ENCODE data around the gene SMIM8.

The SMIM8 gene

GRCh38 chr6:87364602-87365252 is 42.3 kb downstream of the SMIM8 start:
- Histone ChIP-seq H3K36me3 (ENCODE audit: control insufficient read depth in 1 of 2, insufficient read depth in 2 of 2, low read length in 2 of 2) (no peaks in the 10 kb centered on the region), H3K9me3 (ENCODE audit: control insufficient read depth in 1 of 2, low read length in 2 of 2) (no peaks in the 10 kb centered on the region), H3K4me3 (ENCODE audit: low read depth in 1 of 2, low read length in 2 of 2) (no peak overlapping the region), H3K27ac (ENCODE audit: low read length) (no peak overlapping the region), H3K4me1 (ENCODE audit: control insufficient read depth in 1 of 2, insufficient read depth in 2 of 2, low read length in 2 of 2) (no peaks in the 10 kb centered on the region), H3K27me3 (ENCODE audit: low read depth, low read length) (no peaks in the 10 kb centered on the region)

GRCh38 chr6:87366072-87366827 is 43.9 kb downstream of the SMIM8 start:
- no peaks in the 10 kb centered on the region for H3K27me3 ChIP-seq (ENCODE audit: low read depth, low read length)
- no peak overlapping the region for H3K4me3 ChIP-seq (ENCODE audit: low read depth in 1 of 2, low read length in 2 of 2)
- no peaks in the 10 kb centered on the region for H3K4me1 ChIP-seq (ENCODE audit: control insufficient read depth in 1 of 2, insufficient read depth in 2 of 2, low read length in 2 of 2)
- H3K36me3 ChIP-seq (ENCODE audit: control insufficient read depth in 1 of 2, insufficient read depth in 2 of 2, low read length in 2 of 2): no peaks in the 10 kb centered on the region
- H3K9me3 ChIP-seq (ENCODE audit: control insufficient read depth in 1 of 2, low read length in 2 of 2): no peaks in the 10 kb centered on the region
- no peak overlapping the region for H3K27ac ChIP-seq (ENCODE audit: low read length)

GRCh38 chr6:87366899-87367298 is 44.5 kb downstream of the SMIM8 start:
- no peaks in the 10 kb centered on the region for H3K36me3 ChIP-seq (ENCODE audit: control insufficient read depth in 1 of 2, insufficient read depth in 2 of 2, low read length in 2 of 2)
- H3K27me3 ChIP-seq (ENCODE audit: low read depth, low read length): no peaks in the 10 kb centered on the region
- H3K27ac ChIP-seq (ENCODE audit: low read length): no peak overlapping the region
- H3K9me3 ChIP-seq (ENCODE audit: control insufficient read depth in 1 of 2, low read length in 2 of 2): no peaks in the 10 kb centered on the region
- no peak overlapping the region for H3K4me3 ChIP-seq (ENCODE audit: low read depth in 1 of 2, low read length in 2 of 2)
- H3K4me1 ChIP-seq (ENCODE audit: control insufficient read depth in 1 of 2, insufficient read depth in 2 of 2, low read length in 2 of 2): no peaks in the 10 kb centered on the region

- H3K9me3 ChIP-seq (ENCODE audit: control insufficient read depth in 1 of 2, low read length in 2 of 2): no peaks in the 10 kb centered on the region
- H3K4me3 ChIP-seq (ENCODE audit: low read depth in 1 of 2, low read length in 2 of 2): no peak overlapping the region
- no peaks in the 10 kb centered on the region for H3K4me1 ChIP-seq (ENCODE audit: control insufficient read depth in 1 of 2, insufficient read depth in 2 of 2, low read length in 2 of 2)
- no peak overlapping the region for H3K27ac ChIP-seq (ENCODE audit: low read length)
- no peaks in the 10 kb centered on the region for H3K27me3 ChIP-seq (ENCODE audit: low read depth, low read length)
- no peaks in the 10 kb centered on the region for H3K36me3 ChIP-seq (ENCODE audit: control insufficient read depth in 1 of 2, insufficient read depth in 2 of 2, low read length in 2 of 2)
Observed at GRCh38 chr6:87373377-87373776, 51.0 kb downstream of the SMIM8 start.

DNA sequence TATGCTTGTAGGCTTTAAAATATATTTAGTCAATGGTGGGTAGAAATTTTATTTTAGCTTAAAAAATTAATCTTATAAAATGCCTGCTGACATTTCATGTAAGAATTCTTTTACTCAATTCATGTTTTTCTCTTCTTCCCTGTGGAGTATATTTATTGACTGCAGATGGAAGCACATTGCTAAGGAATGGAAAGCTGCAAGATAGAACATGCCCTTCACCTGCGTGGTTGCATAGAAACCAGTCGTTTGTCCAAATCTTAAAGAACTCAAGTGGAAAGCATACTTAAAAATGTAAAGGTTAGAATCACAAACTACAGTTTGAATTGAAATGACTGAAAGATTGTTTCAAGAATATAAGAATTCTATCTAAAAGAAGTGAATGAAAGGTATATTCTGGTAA is 52.9 kb downstream of the SMIM8 start:
- H3K36me3 ChIP-seq (ENCODE audit: control insufficient read depth in 1 of 2, insufficient read depth in 2 of 2, low read length in 2 of 2): no peaks in the 10 kb centered on the region
- H3K27ac ChIP-seq (ENCODE audit: low read length): no peak overlapping the region
- H3K9me3 ChIP-seq (ENCODE audit: control insufficient read depth in 1 of 2, low read length in 2 of 2): no peaks in the 10 kb centered on the region
- no peaks in the 10 kb centered on the region for H3K4me1 ChIP-seq (ENCODE audit: control insufficient read depth in 1 of 2, insufficient read depth in 2 of 2, low read length in 2 of 2)
- H3K27me3 ChIP-seq (ENCODE audit: low read depth, low read length): no peaks in the 10 kb centered on the region
- no peak overlapping the region for H3K4me3 ChIP-seq (ENCODE audit: low read depth in 1 of 2, low read length in 2 of 2)

DNA sequence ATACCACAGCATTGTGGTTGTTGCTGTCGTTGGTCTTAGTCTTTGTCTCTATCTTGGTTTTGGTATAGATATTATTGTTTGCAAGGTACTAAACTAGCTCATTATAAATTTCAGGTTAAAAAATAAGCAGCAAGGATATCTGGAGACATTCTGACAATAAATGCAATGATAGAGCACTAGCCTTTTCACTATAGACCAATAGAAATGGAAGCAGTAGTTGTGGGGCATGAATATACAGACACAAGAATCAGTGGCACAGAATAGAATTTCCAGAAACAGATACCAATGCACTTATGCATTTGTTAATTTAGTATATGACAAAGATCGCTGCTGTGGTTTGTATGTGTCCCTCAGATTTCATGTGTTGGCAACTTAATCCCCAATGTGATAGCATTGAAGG is 54.3 kb downstream of the SMIM8 start:
- Histone ChIP-seq H3K9me3 (ENCODE audit: control insufficient read depth in 1 of 2, low read length in 2 of 2) (no peaks in the 10 kb centered on the region), H3K4me1 (ENCODE audit: control insufficient read depth in 1 of 2, insufficient read depth in 2 of 2, low read length in 2 of 2) (no peaks in the 10 kb centered on the region), H3K4me3 (ENCODE audit: low read depth in 1 of 2, low read length in 2 of 2) (no peak overlapping the region), H3K27me3 (ENCODE audit: low read depth, low read length) (no peaks in the 10 kb centered on the region), H3K27ac (ENCODE audit: low read length) (no peak overlapping the region), H3K36me3 (ENCODE audit: control insufficient read depth in 1 of 2, insufficient read depth in 2 of 2, low read length in 2 of 2) (no peaks in the 10 kb centered on the region)

DNA sequence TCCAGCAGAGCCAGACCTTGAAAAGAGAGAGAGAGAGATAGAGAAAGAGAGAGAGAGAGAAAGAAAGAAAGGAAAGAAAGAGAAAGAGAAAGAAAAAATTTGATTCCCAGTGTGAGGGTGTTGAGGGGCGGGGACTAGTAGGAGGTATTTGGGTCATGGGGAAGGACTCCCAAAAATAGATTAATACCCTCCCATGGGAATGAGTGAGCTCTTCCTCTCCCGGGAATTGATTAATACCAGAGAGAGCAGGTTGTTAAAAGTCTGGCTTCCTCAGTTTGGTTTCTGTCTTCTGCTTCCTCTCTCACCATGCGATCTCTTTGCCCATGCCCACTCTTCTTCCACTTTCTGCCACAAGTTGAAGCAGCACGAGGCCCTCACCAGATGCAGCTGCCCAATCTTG is 56.6 kb downstream of the SMIM8 start:
- Histone ChIP-seq H3K27ac (ENCODE audit: low read length) (no peak overlapping the region), H3K4me1 (ENCODE audit: control insufficient read depth in 1 of 2, insufficient read depth in 2 of 2, low read length in 2 of 2) (no peaks in the 10 kb centered on the region), H3K27me3 (ENCODE audit: low read depth, low read length) (no peaks in the 10 kb centered on the region), H3K4me3 (ENCODE audit: low read depth in 1 of 2, low read length in 2 of 2) (no peak overlapping the region), H3K36me3 (ENCODE audit: control insufficient read depth in 1 of 2, insufficient read depth in 2 of 2, low read length in 2 of 2) (no peaks in the 10 kb centered on the region), H3K9me3 (ENCODE audit: control insufficient read depth in 1 of 2, low read length in 2 of 2) (no peaks in the 10 kb centered on the region)

GRCh38 chr6:87382861-87383260 is 60.5 kb downstream of the SMIM8 start:
- Histone ChIP-seq H3K9me3 (ENCODE audit: control insufficient read depth in 1 of 2, low read length in 2 of 2) (no peaks in the 10 kb centered on the region), H3K27ac (ENCODE audit: low read length) (no peak overlapping the region), H3K36me3 (ENCODE audit: control insufficient read depth in 1 of 2, insufficient read depth in 2 of 2, low read length in 2 of 2) (no peaks in the 10 kb centered on the region), H3K4me3 (ENCODE audit: low read depth in 1 of 2, low read length in 2 of 2) (no peak overlapping the region), H3K27me3 (ENCODE audit: low read depth, low read length) (no peaks in the 10 kb centered on the region), H3K4me1 (ENCODE audit: control insufficient read depth in 1 of 2, insufficient read depth in 2 of 2, low read length in 2 of 2) (no peaks in the 10 kb centered on the region)

DNA sequence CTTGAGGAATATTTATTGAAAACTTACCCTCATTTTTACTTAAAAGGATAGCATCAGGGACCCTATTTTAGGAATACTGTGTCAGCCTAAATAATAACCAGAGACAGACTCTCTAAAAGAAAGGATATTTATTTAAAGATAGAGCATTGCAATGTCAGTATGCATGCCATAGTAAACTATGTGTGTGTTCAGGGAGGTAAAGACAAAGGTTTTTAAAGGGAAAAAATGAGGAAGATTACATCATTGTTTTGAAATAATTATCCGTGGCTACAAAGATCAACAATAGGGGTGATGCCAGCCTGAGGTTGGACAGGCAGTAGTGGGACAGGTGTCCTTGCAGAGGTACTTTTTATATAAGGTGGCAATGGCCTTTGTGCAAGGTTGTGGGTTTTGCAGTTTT is 61.6 kb downstream of the SMIM8 start:
- no peaks in the 10 kb centered on the region for H3K36me3 ChIP-seq (ENCODE audit: control insufficient read depth in 1 of 2, insufficient read depth in 2 of 2, low read length in 2 of 2)
- no peaks in the 10 kb centered on the region for H3K27me3 ChIP-seq (ENCODE audit: low read depth, low read length)
- no peak overlapping the region for H3K27ac ChIP-seq (ENCODE audit: low read length)
- H3K4me1 ChIP-seq (ENCODE audit: control insufficient read depth in 1 of 2, insufficient read depth in 2 of 2, low read length in 2 of 2): no peaks in the 10 kb centered on the region
- no peak overlapping the region for H3K4me3 ChIP-seq (ENCODE audit: low read depth in 1 of 2, low read length in 2 of 2)
- no peaks in the 10 kb centered on the region for H3K9me3 ChIP-seq (ENCODE audit: control insufficient read depth in 1 of 2, low read length in 2 of 2)

DNA sequence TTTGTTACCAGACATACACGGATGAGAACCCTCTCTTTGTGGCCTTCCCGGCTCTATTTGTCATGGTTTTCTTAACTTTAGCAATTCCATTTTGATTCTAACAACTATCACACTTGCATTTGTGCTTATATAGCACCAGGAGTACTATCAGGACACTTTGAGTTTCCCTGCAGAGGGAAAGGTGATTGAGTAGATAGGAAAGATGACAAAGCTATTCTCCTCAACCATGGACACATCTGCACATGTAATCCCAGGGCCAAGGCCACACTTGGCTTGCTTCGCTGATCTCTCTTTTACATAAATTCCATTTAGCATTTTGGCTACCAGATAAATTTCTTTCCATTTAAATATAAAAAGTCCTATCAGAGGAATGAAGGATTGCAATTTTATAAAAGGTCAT is 62.1 kb downstream of the SMIM8 start:
- Histone ChIP-seq H3K4me1 (ENCODE audit: control insufficient read depth in 1 of 2, insufficient read depth in 2 of 2, low read length in 2 of 2) (no peaks in the 10 kb centered on the region), H3K9me3 (ENCODE audit: control insufficient read depth in 1 of 2, low read length in 2 of 2) (no peaks in the 10 kb centered on the region), H3K27me3 (ENCODE audit: low read depth, low read length) (no peaks in the 10 kb centered on the region), H3K36me3 (ENCODE audit: control insufficient read depth in 1 of 2, insufficient read depth in 2 of 2, low read length in 2 of 2) (no peaks in the 10 kb centered on the region), H3K27ac (ENCODE audit: low read length) (no peak overlapping the region), H3K4me3 (ENCODE audit: low read depth in 1 of 2, low read length in 2 of 2) (no peak overlapping the region)

DNA sequence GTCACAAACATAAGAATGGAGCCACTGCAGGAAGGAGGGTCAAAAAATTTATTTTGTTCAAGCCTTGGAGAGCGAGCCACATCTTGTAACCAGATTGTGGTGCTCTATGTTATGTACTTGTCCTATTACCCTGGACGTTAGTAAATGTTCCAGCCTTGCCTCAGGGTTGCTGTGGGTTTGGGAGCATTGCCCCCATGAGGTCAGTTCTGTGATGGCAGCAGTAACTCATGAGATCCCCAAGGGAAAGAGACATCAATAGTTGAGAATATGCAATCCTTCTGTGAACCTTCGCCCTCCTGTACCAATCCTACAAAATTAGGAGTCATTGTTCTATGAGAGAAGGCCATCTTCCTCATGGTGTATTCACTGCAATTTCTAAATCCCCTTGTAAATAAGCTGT is 68.9 kb downstream of the SMIM8 start:
- Histone ChIP-seq H3K4me3 (ENCODE audit: low read depth in 1 of 2, low read length in 2 of 2) (no peak overlapping the region), H3K27ac (ENCODE audit: low read length) (no peak overlapping the region)

More for the DNA sequence above, 68.9 kb downstream of the SMIM8 start:
- no peaks in the 10 kb centered on the region for H3K27me3 ChIP-seq (ENCODE audit: low read depth, low read length)
- H3K36me3 ChIP-seq (ENCODE audit: control insufficient read depth in 1 of 2, insufficient read depth in 2 of 2, low read length in 2 of 2): no peaks in the 10 kb centered on the region
- no peaks in the 10 kb centered on the region for H3K4me1 ChIP-seq (ENCODE audit: control insufficient read depth in 1 of 2, insufficient read depth in 2 of 2, low read length in 2 of 2)
- H3K9me3 ChIP-seq (ENCODE audit: control insufficient read depth in 1 of 2, low read length in 2 of 2): no peaks in the 10 kb centered on the region

All from muscle layer of duodenum (tissue), 2 donors.